ENCODE measurements around the gene TSLP. TPM values are rescaled to one million over a fixed set of nuclear protein-coding genes. Genes with fewer than 3 reads are reported as not detected.

TSLP gene
- total and polyA plus RNA-seq, 2 donors (not counting 3 experiments of a cell fraction or from before 2014, with no cell fraction given), result not detected

GRCh38 chr5:111107371-111107770 is 35.9 kb downstream of the TSLP start:
- Histone ChIP-seq H3K4me1 (ENCODE audit: control insufficient read depth, extremely low read depth, insufficient read depth, low read length) (no peaks in the 10 kb centered on the region), H3K27ac (ENCODE audit: insufficient read depth, low read depth, low read length) (no peak overlapping the region), H3K9me1 (replicated peaks; ENCODE audit: control insufficient read depth, extremely low read depth, insufficient read depth, low read length) (no peaks in the 10 kb centered on the region), H3K79me2 (ENCODE audit: control insufficient read depth, insufficient read depth, low read length) (no peaks in the 10 kb centered on the region), H3K27me3 (ENCODE audit: control insufficient read depth in 2 of 2, insufficient read depth in 2 of 2, low read length in 2 of 2) (no peaks in the 10 kb centered on the region), H4K20me1 (replicated peaks; ENCODE audit: control insufficient read depth, extremely low read depth, insufficient read depth, low read length) (no peaks in the 10 kb centered on the region), H2AFZ (ENCODE audit: low read depth, low read length) (no peak overlapping the region), H3K4me2 (ENCODE audit: insufficient read depth, low read length) (no peak overlapping the region), H3K9ac (replicated peaks; ENCODE audit: extremely low read depth, insufficient read depth, low read length) (no peak overlapping the region), H3K36me3 (ENCODE audit: control insufficient read depth in 2 of 2, extremely low read depth in 1 of 2, insufficient read depth in 2 of 2, low read length in 2 of 2) (peaks cover 8 to 51% of the 10 kb centered on the region in 2 experiments), H3K9me3 (replicated peaks; ENCODE audit: control insufficient read depth, insufficient read depth, low read length) (no peaks in the 10 kb centered on the region), H3K4me3 (replicated peaks in 1 of 3; ENCODE audit: insufficient read depth in 1 of 3, low read depth in 1 of 3, low read length in 3 of 3) (no peak overlapping the region)
- POLR2A ChIA-PET, result no interaction called here
- CTCF ChIA-PET, result interaction anchor here (1.1 to 1.3 kb wide), 3 partner anchors 8 to 24 kb away, joined by 3 to 4 read pairs (median 3); no protein-coding TSS in a partner anchor
- TF ChIP-seq MYC (IDR thresholded peaks at IDR 0.05; ENCODE audit: low read depth, low read length), result no peak
- no peak for TF ChIP-seq CTCF (IDR thresholded peaks at IDR 0.05; ENCODE audit: extremely low read depth in 1 of 2, insufficient read depth in 1 of 2, low read depth in 1 of 2, low read length in 2 of 2)
- no peak for TF ChIP-seq EZH2 (IDR thresholded peaks at IDR 0.05; ENCODE audit: borderline replicate concordance, low read depth, low read length, severe bottlenecking)
- no peak for TF ChIP-seq POLR2AphosphoS5 (IDR thresholded peaks at IDR 0.05; ENCODE audit: insufficient read depth, low read depth, low read length)
- TF ChIP-seq POLR2A (IDR thresholded peaks at IDR 0.05; ENCODE audit: low read depth, low read length), result no peak
- no peak for TF ChIP-seq FOS (IDR thresholded peaks at IDR 0.05; ENCODE audit: borderline replicate concordance, insufficient read depth, low read length)
- TF ChIP-seq JUN (IDR thresholded peaks at IDR 0.05; ENCODE audit: borderline replicate concordance, insufficient read depth, insufficient read length, low read depth), result no peak
- FAIRE-seq (no peak), DNase-seq (ENCODE audit: low read depth, low spot score) (no peak)
- intact Hi-C loops (cut with micrococcal nuclease) (no loop called here), dilution Hi-C loops (cut with MboI; ENCODE audit: extremely low pct_ligation_motif_present, low sequenced_read_pairs) (no loop called here)
- BruUV-seq (replicated peaks), result no TSS peak
